Left lung (tissue), 10 donors: ENCODE results near the gene ACSL4. TPM values are rescaled to one million over a fixed set of nuclear protein-coding genes. Genes with fewer than 3 reads are reported as not detected.

Experiments
- ATAC-seq: fragments of 200-7000 bp; cut with Tn5 transposase; one replicate; pipeline ENCODE4 v1.9.1; 2020; ENCODE audit warnings: moderate library complexity
- DNase-seq, 4 donors: peaks; one replicate each; pipeline ENCODE4 v3.0.0-alpha.2; 2013 to 2020
- H3K27ac ChIP-seq, 2 donors: fragments of 200-600 bp; sonication (generic) in 1 of 2; one replicate each; pipeline versions ENCODE4 v1.5.0 to v1.8.0; 2020 to 2021
- H3K27me3 ChIP-seq, 2 donors: fragments of 200-600 bp; sonication (generic) in 1 of 2; one replicate each; pipeline versions ENCODE4 v1.5.0 to v1.8.0; 2020 to 2021
- H3K36me3 ChIP-seq, 2 donors: fragments of 200-600 bp; sonication (generic) in 1 of 2; one replicate each; pipeline versions ENCODE4 v1.5.0 to v1.8.0; 2020 to 2021
- H3K4me1 ChIP-seq, 2 donors: fragments of 200-600 bp; one replicate each; pipeline ENCODE4 v1.8.0; 2021
- H3K4me3 ChIP-seq, 2 donors: fragments of 200-600 bp; sonication (generic) in 1 of 2; one replicate each; pipeline versions ENCODE4 v1.5.0 to v1.8.0; 2020 to 2021; ENCODE audit warnings: mild to moderate bottlenecking in 1 of 2
- H3K9me3 ChIP-seq, 2 donors: fragments of 200-600 bp; sonication (generic) in 1 of 2; one replicate each; pipeline versions ENCODE4 v1.5.0 to v1.8.0; 2020 to 2021
- intact Hi-C, 2 donors: fragments of 100-400 bp; cut with DNase I; formaldehyde crosslinking; loops; one replicate each; pipeline versions ENCODE4 v1.11.2 to v1.14.2; 2022
- polyA plus RNA-seq, 6 donors: library from polyadenylated mRNA; unstranded; fragments of 120-200 nt; gene quantifications; one replicate each; pipeline ENCODE4 v1.2.1, GENCODE V29; 2013; ENCODE audit not compliant: insufficient read length in 6 of 6
- total RNA-seq, 2 donors: library from RNA; stranded (reverse); fragmentation: NEBNext Ultra II Directional; extraction: Animal tissue kit (Norgen Biotek cat#: 25700); gene quantifications; one replicate each; pipeline ENCODE4 v1.2.1, GENCODE V29; 2021
- TF ChIP-seq, protein P1 (sequence below), 2 donors: fragments of 200-600 bp; sonication (generic) in 1 of 2; IDR thresholded peaks; one replicate each; pipeline versions ENCODE4 v1.5.0 to v1.8.0; 2021; ENCODE audit warnings: antibody characterized with exemption in 2 of 2
- donor health status: DM: no; HTN: yes; CAD: no.
- donor health status: DM: no; HTN: no; CAD: no.

Gene ACSL4
- total and polyA plus RNA-seq, 8 donors, result 13.2 to 93.9 (median 15.4) TPM

- TF ChIP-seq, protein P1, sequence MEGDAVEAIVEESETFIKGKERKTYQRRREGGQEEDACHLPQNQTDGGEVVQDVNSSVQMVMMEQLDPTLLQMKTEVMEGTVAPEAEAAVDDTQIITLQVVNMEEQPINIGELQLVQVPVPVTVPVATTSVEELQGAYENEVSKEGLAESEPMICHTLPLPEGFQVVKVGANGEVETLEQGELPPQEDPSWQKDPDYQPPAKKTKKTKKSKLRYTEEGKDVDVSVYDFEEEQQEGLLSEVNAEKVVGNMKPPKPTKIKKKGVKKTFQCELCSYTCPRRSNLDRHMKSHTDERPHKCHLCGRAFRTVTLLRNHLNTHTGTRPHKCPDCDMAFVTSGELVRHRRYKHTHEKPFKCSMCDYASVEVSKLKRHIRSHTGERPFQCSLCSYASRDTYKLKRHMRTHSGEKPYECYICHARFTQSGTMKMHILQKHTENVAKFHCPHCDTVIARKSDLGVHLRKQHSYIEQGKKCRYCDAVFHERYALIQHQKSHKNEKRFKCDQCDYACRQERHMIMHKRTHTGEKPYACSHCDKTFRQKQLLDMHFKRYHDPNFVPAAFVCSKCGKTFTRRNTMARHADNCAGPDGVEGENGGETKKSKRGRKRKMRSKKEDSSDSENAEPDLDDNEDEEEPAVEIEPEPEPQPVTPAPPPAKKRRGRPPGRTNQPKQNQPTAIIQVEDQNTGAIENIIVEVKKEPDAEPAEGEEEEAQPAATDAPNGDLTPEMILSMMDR (IDR thresholded peaks at IDR 0.05), result no peak
- Histone ChIP-seq H3K4me1 (no peaks in the 10 kb centered on the region), H3K27ac (no peak overlapping the region), H3K4me3 (no peak overlapping the region), H3K9me3 (no peaks in the 10 kb centered on the region), H3K27me3 (no peaks in the 10 kb centered on the region), H3K36me3 (no peaks in the 10 kb centered on the region)
- ATAC-seq, result no peak
- no peak for DNase-seq
- intact Hi-C loops, result no loop called here
Observed at GRCh38 chrX:109775386-109775785, 42.3 kb upstream of the ACSL4 start.

GRCh38 chrX:109774706-109775105 lies 41.6 kb upstream of the ACSL4 start:
- no peak for DNase-seq
- peak; percentile 76 for ATAC-seq
- Histone ChIP-seq H3K4me3 (no peak overlapping the region), H3K36me3 (no peaks in the 10 kb centered on the region), H3K4me1 (no peaks in the 10 kb centered on the region), H3K27ac (no peak overlapping the region), H3K9me3 (peaks cover 0 to 2% of the 10 kb centered on the region in 2 donors), H3K27me3 (no peaks in the 10 kb centered on the region)
- TF ChIP-seq, protein P1 (IDR thresholded peaks at IDR 0.05), result no peak
- intact Hi-C loops, result no loop called here

DNA sequence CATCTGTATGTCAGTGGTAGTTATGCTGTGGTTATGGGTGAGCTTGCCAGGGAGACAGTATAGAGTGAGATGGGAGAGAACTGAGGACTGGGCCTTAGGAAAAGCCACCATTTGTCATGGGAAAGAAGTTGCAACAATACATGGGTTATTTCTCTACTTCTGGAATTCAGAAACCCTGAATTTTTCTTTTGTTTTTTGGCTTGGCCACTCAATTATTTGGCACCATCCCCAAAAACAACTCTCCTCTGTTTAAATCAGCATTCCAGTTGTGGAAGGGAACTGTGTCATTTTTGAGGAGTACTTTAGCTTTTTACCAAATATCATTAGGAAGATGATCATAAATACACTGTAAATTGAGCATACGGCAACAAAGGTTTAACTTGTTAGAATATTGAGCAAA lies 41.1 kb upstream of the ACSL4 start:
- no peak overlapping the region for H3K27ac ChIP-seq
- H3K9me3 ChIP-seq, result peaks cover 0 to 2% of the 10 kb centered on the region in 2 donors
- TF ChIP-seq, protein P1 (IDR thresholded peaks at IDR 0.05), result no peak
- ATAC-seq (no peak), DNase-seq (no peak)
- intact Hi-C loops, result no loop called here
- H3K4me1 ChIP-seq, result no peaks in the 10 kb centered on the region
- no peaks in the 10 kb centered on the region for H3K27me3 ChIP-seq
- H3K36me3 ChIP-seq, result no peaks in the 10 kb centered on the region
- no peak overlapping the region for H3K4me3 ChIP-seq

GRCh38 chrX:109773374-109773773 lies 40.3 kb upstream of the ACSL4 start:
- ATAC-seq (no peak), DNase-seq (no peak)
- no peak overlapping the region for H3K4me3 ChIP-seq
- intact Hi-C loops, result no loop called here
- TF ChIP-seq, protein P1 (IDR thresholded peaks at IDR 0.05), result no peak
- no peaks in the 10 kb centered on the region for H3K27me3 ChIP-seq
- H3K36me3 ChIP-seq, result no peaks in the 10 kb centered on the region
- peaks cover 0 to 3% of the 10 kb centered on the region in 2 donors for H3K9me3 ChIP-seq
- H3K4me1 ChIP-seq, result no peaks in the 10 kb centered on the region
- H3K27ac ChIP-seq, result no peak overlapping the region

- H3K4me3 ChIP-seq, result no peak overlapping the region
- DNase-seq, result no peak
- TF ChIP-seq, protein P1 (IDR thresholded peaks at IDR 0.05), result no peak
- H3K36me3 ChIP-seq, result no peaks in the 10 kb centered on the region
- intact Hi-C loops, result no loop called here
- H3K27me3 ChIP-seq, result no peaks in the 10 kb centered on the region
- no peak for ATAC-seq
- no peaks in the 10 kb centered on the region for H3K4me1 ChIP-seq
- H3K27ac ChIP-seq, result no peak overlapping the region
- H3K9me3 ChIP-seq, result peaks cover 0 to 5% of the 10 kb centered on the region in 2 donors
Observed at GRCh38 chrX:109770780-109771179, 37.7 kb upstream of the ACSL4 start.
